HCT116 (cell line): ENCODE data around the gene AQP1. TPM values are rescaled to one million over a fixed set of nuclear protein-coding genes. Genes with fewer than 3 reads are reported as not detected.
A peak's percentile ranks its signal among the peaks of the same experiment; 100 is the strongest.

ENCODE experiments used
- ATAC-seq: fragments of 200-7000 bp; cut with Tn5 transposase; 2 replicates; pipeline ENCODE4 v1.9.1; 2020; ENCODE audit warnings: mild to moderate bottlenecking, moderate library complexity
- BruUV-seq: library from RNA; stranded (reverse); fragments of 400-500 nt; replicated peaks from 2 replicates; lab custom pipeline; 2021; lab: Mats Ljungman, UMichigan
- CTCF ChIA-PET: fragments of 300-600 bp; sonication (Branson Sonifier 250); formaldehyde crosslinking; loops from one replicate; lab custom pipeline; 2021; ENCODE audit warnings: antibody characterized with exemption; lab: Charles Lee
- POLR2A ChIA-PET: fragments of 300-600, 350-600 bp; sonication (Branson Sonifier 250); formaldehyde crosslinking; loops from one replicate; lab custom pipeline; 2021; ENCODE audit warnings: antibody characterized with exemption; lab: Charles Lee
- RAD21 ChIA-PET, 2 experiments: fragments of 300-600 bp; sonication (Branson Sonifier 250); formaldehyde crosslinking; loops; one replicate each; lab custom pipeline; 2023; ENCODE audit warnings: low total read pairs in 2 of 2; ENCODE audit not compliant: uncharacterized antibody in 2 of 2, unreplicated experiment in 2 of 2, low non-redundant PET in 1 of 2; lab: Charles Lee
- DNase-seq: peaks from one replicate; pipeline ENCODE4 v3.0.0-alpha.2; 2010; ENCODE audit warnings: low read depth, low spot score
- H2AFZ ChIP-seq: fragments of 200-600 bp; shearing (Covaris generic), sonication (generic); 2 replicates; pipeline ENCODE4 v1.6.1; 2017; ENCODE audit warnings: low read depth, mixed run types, mixed read lengths, antibody characterized with exemption, low read length; ENCODE audit not compliant: poor library complexity, severe bottlenecking
- H3K27ac ChIP-seq: 2 replicates; pipeline ENCODE4 v1.5.1; 2012; ENCODE audit warnings: low read depth, low read length
- H3K27me3 ChIP-seq: fragments of 200-600 bp; sonication (generic); 2 replicates; pipeline ENCODE4 v1.6.1; 2016; ENCODE audit warnings: mixed run types, low read length, mixed read lengths; ENCODE audit not compliant: insufficient read depth
- H3K36me3 ChIP-seq, 2 experiments: fragments of 200-500 bp in 1 of 2; fragments of 200-600 bp in 1 of 2; sonication (Bioruptor generic) in 1 of 2; sonication (generic) in 1 of 2; 2 replicates each; pipeline versions ENCODE4 v1.5.1 to v1.6.1; 2014 to 2016; ENCODE audit warnings: low read length in 2 of 2, inconsistent platforms in 1 of 2, mixed read lengths in 1 of 2, mixed run types in 1 of 2; ENCODE audit not compliant: insufficient read depth in 2 of 2, control insufficient read depth in 1 of 2
- H3K4me1 ChIP-seq, 2 experiments: fragments of 200-600 bp in 1 of 2; sonication (generic) in 1 of 2; 2 replicates each; pipeline versions ENCODE4 v1.5.1 to v1.6.1; 2012 to 2017; ENCODE audit warnings: low read length in 2 of 2, inconsistent platforms in 1 of 2, mild to moderate bottlenecking in 1 of 2, mixed read lengths in 1 of 2, mixed run types in 1 of 2, moderate library complexity in 1 of 2; ENCODE audit not compliant: insufficient read depth in 2 of 2, control insufficient read depth in 1 of 2
- H3K4me2 ChIP-seq: fragments of 200-600 bp; sonication (generic); 2 replicates; pipeline ENCODE4 v1.6.1; 2017; ENCODE audit warnings: mixed run types, low read length, mixed read lengths
- H3K4me3 ChIP-seq, 2 experiments: fragments of 200-600 bp in 1 of 2; sonication (generic) in 1 of 2; replicated peaks in 1 of 2; 2 replicates each; pipeline ENCODE4 v1.5.1; 2011 to 2016; ENCODE audit warnings: low read length in 2 of 2, control low read depth in 1 of 2, low read depth in 1 of 2, mild to moderate bottlenecking in 1 of 2, mixed read lengths in 1 of 2, mixed run types in 1 of 2
- H3K79me2 ChIP-seq: fragments of 200-600 bp; sonication (generic); 2 replicates; pipeline ENCODE4 v1.6.1; 2017; ENCODE audit warnings: mild to moderate bottlenecking, mixed run types, low read length, moderate library complexity, mixed read lengths; ENCODE audit not compliant: insufficient read depth
- H3K9ac ChIP-seq: fragments of 200-600 bp; sonication (generic); 2 replicates; pipeline ENCODE4 v1.6.1; 2016; ENCODE audit warnings: low read length, mixed read lengths
- H3K9me2 ChIP-seq: fragments of 200-600 bp; sonication (generic), shearing (Covaris generic); 2 replicates; pipeline ENCODE4 v1.6.1; 2017; ENCODE audit warnings: mixed run types, mild to moderate bottlenecking, moderate library complexity; ENCODE audit not compliant: insufficient read depth
- H3K9me3 ChIP-seq, 2 experiments: fragments of 200-500 bp in 1 of 2; fragments of 200-600 bp in 1 of 2; sonication (Bioruptor generic) in 1 of 2; sonication (generic) in 1 of 2; 2 replicates each; pipeline ENCODE4 v1.6.1; 2014 to 2017; ENCODE audit warnings: low read length in 2 of 2, mixed read lengths in 2 of 2, inconsistent platforms in 1 of 2, low read depth in 1 of 2, mild to moderate bottlenecking in 1 of 2, mixed run types in 1 of 2, moderate library complexity in 1 of 2; ENCODE audit not compliant: control insufficient read depth in 1 of 2, insufficient read depth in 1 of 2
- H4K20me1 ChIP-seq: fragments of 200-600 bp; sonication (generic), shearing (Covaris generic); 2 replicates; pipeline ENCODE4 v1.6.1; 2017; ENCODE audit warnings: mixed run types, mild to moderate bottlenecking, moderate library complexity; ENCODE audit not compliant: insufficient read depth
- CBX3 ChIP-seq: IDR thresholded peaks from 2 replicates; pipeline ENCODE4 v1.6.1; 2012; ENCODE audit warnings: low read depth
- CEBPB ChIP-seq: IDR thresholded peaks from 2 replicates; pipeline ENCODE4 v1.6.1; 2012; ENCODE audit warnings: low read depth
- ELF1 ChIP-seq: IDR thresholded peaks from 2 replicates; pipeline ENCODE4 v1.6.1; 2012; ENCODE audit warnings: low read depth, borderline replicate concordance
- EZH2 ChIP-seq: fragments of 200-600 bp; sonication (generic); IDR thresholded peaks from 2 replicates; pipeline ENCODE4 v1.6.1; 2017; ENCODE audit warnings: antibody characterized with exemption, mixed run types
- EZH2phosphoT487 ChIP-seq: fragments of 200-600 bp; IDR thresholded peaks from 2 replicates; pipeline ENCODE4 v1.6.1; 2018; ENCODE audit warnings: antibody characterized with exemption, borderline replicate concordance
- FOSL1 ChIP-seq: IDR thresholded peaks from 2 replicates; pipeline ENCODE4 v1.6.1; 2012; ENCODE audit warnings: low read depth
- JUND ChIP-seq: IDR thresholded peaks from 2 replicates; pipeline ENCODE4 v1.6.1; 2012
- POLR2AphosphoS5 ChIP-seq: IDR thresholded peaks from 2 replicates; pipeline ENCODE4 v1.6.1; 2011; ENCODE audit warnings: mild to moderate bottlenecking, low read depth, low read length, moderate library complexity
- RAD21 ChIP-seq: IDR thresholded peaks from 2 replicates; pipeline ENCODE4 v1.6.1; 2012; ENCODE audit warnings: low read depth, mild to moderate bottlenecking
- SIN3A ChIP-seq: IDR thresholded peaks from 2 replicates; pipeline ENCODE4 v1.6.1; 2012; ENCODE audit warnings: low read depth
- SP1 ChIP-seq: IDR thresholded peaks from 2 replicates; pipeline ENCODE4 v1.6.1; 2012; ENCODE audit warnings: low read depth
- TCF7L2 ChIP-seq: IDR thresholded peaks from 2 replicates; pipeline ENCODE4 v1.7.0; 2011; ENCODE audit warnings: borderline replicate concordance, inconsistent platforms; ENCODE audit not compliant: insufficient read depth, insufficient read length; ENCODE audit errors: extremely low read depth
- YY1 ChIP-seq: IDR thresholded peaks from 2 replicates; pipeline ENCODE4 v1.6.1; 2011; ENCODE audit warnings: low read length, low read depth, moderate library complexity, mild to moderate bottlenecking; ENCODE audit not compliant: insufficient replicate concordance; ENCODE audit errors: extremely low read depth
- ZFX ChIP-seq: fragments of 450-650 bp; IDR thresholded peaks from 2 replicates; pipeline ENCODE4 v1.6.1; 2017
- intact Hi-C: fragments of 100-400 bp; cut with micrococcal nuclease; formaldehyde crosslinking; loops from 2 replicates; pipeline ENCODE4 v1.10.0; 2022
- total RNA-seq: library from RNA; stranded (reverse); gene quantifications from one replicate; pipeline ENCODE4 v1.2.1, GENCODE V29; 2021; ENCODE audit not compliant: unreplicated experiment
- TF ChIP-seq, protein P1 (sequence below), 3 experiments: fragments of 200-600 bp in 1 of 3; sonication (generic) in 1 of 3; IDR thresholded peaks in 2 of 3; conservative IDR thresholded peaks in 1 of 3; 2 replicates each; pipeline ENCODE4 v1.5.1; 2012 to 2017; ENCODE audit warnings: low read depth in 2 of 3, low read length in 2 of 3, antibody characterized with exemption in 1 of 3, borderline replicate concordance in 1 of 3, control low read depth in 1 of 3, mild to moderate bottlenecking in 1 of 3, mixed read lengths in 1 of 3, mixed run types in 1 of 3, moderate library complexity in 1 of 3; ENCODE audit not compliant: insufficient read depth in 1 of 3
- TF ChIP-seq, protein P2 (sequence below): IDR thresholded peaks from 2 replicates; pipeline ENCODE4 v1.6.1; 2012; ENCODE audit warnings: low read depth
- TF ChIP-seq, protein P3 (sequence below): IDR thresholded peaks from 2 replicates; pipeline ENCODE4 v1.6.1; 2011; ENCODE audit warnings: mild to moderate bottlenecking, low read length, moderate library complexity; ENCODE audit not compliant: insufficient replicate concordance; ENCODE audit errors: extremely low read depth
- TF ChIP-seq, protein P4 (sequence below): IDR thresholded peaks from 2 replicates; pipeline ENCODE4 v1.6.1; 2012

The AQP1 gene
- total RNA-seq, 1 experiment from 2014 or later = 2.0 TPM

DNA sequence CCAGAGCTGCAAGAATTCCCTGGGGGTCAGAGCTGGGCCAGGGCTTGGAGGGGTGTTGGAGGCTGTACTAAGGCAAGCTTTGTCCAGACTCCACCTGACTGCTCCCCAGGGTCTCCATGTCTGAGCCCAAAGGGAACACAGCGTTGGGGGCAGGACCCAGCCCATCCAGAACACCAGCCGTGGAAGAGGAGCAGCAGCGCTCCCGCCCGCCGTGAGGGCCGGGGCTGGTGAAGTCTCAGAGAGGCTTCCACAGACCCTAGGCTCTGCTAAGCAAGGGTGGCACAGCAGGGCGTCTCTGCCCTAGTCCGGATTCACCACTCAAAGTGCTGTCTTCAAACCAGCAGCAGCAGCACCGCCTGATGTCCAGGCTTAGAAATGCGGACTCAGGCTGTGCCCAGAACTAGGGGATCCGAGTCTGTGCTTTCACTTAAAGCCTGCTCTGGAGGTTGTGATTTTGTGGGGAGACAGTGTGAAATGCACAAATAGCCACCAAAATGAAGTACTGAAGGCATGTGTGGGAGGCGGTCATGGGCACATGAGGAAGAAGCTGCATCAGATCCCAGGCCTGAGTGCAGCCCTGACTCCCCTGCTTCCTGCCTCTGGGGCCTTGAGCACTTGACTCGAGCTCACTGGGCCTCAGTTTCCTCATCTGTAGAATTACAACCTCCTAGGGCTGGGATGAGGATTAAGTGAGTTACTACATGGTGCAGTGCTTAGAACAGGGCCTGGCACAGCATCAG is 16.6 kb upstream of the AQP1 start:
- no TSS peak for BruUV-seq
- Histone ChIP-seq H3K36me3 (no peaks in the 10 kb centered on the region), H3K9ac (no peak overlapping the region), H3K27ac (no peak overlapping the region), H3K9me2 (no peaks in the 10 kb centered on the region), H3K79me2 (no peaks in the 10 kb centered on the region), H3K4me3 (no peak overlapping the region), H3K4me1 (no peaks in the 10 kb centered on the region), H3K27me3 (no peaks in the 10 kb centered on the region)
- RAD21 ChIA-PET = no interaction called here
- POLR2A ChIA-PET = no interaction called here
- no peak for DNase-seq
- CTCF ChIA-PET = no interaction called here
- TF ChIP-seq RAD21 (no peak), JUND (no peak), SP1 (no peak), ZFX (no peak), ELF1 (no peak), POLR2AphosphoS5 (no peak), YY1 (no peak), EZH2 (no peak), CBX3 (no peak), CEBPB (no peak), SIN3A (no peak), EZH2phosphoT487 (no peak), TCF7L2 (no peak), FOSL1 (no peak)
- TF ChIP-seq, protein P1, sequence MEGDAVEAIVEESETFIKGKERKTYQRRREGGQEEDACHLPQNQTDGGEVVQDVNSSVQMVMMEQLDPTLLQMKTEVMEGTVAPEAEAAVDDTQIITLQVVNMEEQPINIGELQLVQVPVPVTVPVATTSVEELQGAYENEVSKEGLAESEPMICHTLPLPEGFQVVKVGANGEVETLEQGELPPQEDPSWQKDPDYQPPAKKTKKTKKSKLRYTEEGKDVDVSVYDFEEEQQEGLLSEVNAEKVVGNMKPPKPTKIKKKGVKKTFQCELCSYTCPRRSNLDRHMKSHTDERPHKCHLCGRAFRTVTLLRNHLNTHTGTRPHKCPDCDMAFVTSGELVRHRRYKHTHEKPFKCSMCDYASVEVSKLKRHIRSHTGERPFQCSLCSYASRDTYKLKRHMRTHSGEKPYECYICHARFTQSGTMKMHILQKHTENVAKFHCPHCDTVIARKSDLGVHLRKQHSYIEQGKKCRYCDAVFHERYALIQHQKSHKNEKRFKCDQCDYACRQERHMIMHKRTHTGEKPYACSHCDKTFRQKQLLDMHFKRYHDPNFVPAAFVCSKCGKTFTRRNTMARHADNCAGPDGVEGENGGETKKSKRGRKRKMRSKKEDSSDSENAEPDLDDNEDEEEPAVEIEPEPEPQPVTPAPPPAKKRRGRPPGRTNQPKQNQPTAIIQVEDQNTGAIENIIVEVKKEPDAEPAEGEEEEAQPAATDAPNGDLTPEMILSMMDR (IDR thresholded peaks at IDR 0.05 in 2 of 3, conservative IDR thresholded peaks at IDR 0.05 in 1 of 3; ENCODE audit: borderline replicate concordance in 1 of 3, insufficient read depth in 1 of 3, low read depth in 2 of 3, low read length in 2 of 3) = no peak
- TF ChIP-seq, protein P2, sequence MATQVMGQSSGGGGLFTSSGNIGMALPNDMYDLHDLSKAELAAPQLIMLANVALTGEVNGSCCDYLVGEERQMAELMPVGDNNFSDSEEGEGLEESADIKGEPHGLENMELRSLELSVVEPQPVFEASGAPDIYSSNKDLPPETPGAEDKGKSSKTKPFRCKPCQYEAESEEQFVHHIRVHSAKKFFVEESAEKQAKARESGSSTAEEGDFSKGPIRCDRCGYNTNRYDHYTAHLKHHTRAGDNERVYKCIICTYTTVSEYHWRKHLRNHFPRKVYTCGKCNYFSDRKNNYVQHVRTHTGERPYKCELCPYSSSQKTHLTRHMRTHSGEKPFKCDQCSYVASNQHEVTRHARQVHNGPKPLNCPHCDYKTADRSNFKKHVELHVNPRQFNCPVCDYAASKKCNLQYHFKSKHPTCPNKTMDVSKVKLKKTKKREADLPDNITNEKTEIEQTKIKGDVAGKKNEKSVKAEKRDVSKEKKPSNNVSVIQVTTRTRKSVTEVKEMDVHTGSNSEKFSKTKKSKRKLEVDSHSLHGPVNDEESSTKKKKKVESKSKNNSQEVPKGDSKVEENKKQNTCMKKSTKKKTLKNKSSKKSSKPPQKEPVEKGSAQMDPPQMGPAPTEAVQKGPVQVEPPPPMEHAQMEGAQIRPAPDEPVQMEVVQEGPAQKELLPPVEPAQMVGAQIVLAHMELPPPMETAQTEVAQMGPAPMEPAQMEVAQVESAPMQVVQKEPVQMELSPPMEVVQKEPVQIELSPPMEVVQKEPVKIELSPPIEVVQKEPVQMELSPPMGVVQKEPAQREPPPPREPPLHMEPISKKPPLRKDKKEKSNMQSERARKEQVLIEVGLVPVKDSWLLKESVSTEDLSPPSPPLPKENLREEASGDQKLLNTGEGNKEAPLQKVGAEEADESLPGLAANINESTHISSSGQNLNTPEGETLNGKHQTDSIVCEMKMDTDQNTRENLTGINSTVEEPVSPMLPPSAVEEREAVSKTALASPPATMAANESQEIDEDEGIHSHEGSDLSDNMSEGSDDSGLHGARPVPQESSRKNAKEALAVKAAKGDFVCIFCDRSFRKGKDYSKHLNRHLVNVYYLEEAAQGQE = no peak
- TF ChIP-seq, protein P3, sequence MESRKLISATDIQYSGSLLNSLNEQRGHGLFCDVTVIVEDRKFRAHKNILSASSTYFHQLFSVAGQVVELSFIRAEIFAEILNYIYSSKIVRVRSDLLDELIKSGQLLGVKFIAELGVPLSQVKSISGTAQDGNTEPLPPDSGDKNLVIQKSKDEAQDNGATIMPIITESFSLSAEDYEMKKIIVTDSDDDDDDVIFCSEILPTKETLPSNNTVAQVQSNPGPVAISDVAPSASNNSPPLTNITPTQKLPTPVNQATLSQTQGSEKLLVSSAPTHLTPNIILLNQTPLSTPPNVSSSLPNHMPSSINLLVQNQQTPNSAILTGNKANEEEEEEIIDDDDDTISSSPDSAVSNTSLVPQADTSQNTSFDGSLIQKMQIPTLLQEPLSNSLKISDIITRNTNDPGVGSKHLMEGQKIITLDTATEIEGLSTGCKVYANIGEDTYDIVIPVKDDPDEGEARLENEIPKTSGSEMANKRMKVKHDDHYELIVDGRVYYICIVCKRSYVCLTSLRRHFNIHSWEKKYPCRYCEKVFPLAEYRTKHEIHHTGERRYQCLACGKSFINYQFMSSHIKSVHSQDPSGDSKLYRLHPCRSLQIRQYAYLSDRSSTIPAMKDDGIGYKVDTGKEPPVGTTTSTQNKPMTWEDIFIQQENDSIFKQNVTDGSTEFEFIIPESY = no peak
- TF ChIP-seq, protein P4, sequence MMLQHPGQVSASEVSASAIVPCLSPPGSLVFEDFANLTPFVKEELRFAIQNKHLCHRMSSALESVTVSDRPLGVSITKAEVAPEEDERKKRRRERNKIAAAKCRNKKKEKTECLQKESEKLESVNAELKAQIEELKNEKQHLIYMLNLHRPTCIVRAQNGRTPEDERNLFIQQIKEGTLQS = no peak
- TF ChIP-seq, all 23 proteins: peak for 0
- no peaks in the 10 kb centered on the region for H4K20me1 ChIP-seq
- 0 out of 2 replicates have a peak, but pooled peaks have one; percentile 29 for ATAC-seq
- intact Hi-C loops = no loop called here
- H3K4me2 ChIP-seq = no peak overlapping the region
- H3K9me3 ChIP-seq = no peaks in the 10 kb centered on the region
- H2AFZ ChIP-seq = no peak overlapping the region
